ENCODE measurements around the gene FSTL5.

The FSTL5 gene

DNA sequence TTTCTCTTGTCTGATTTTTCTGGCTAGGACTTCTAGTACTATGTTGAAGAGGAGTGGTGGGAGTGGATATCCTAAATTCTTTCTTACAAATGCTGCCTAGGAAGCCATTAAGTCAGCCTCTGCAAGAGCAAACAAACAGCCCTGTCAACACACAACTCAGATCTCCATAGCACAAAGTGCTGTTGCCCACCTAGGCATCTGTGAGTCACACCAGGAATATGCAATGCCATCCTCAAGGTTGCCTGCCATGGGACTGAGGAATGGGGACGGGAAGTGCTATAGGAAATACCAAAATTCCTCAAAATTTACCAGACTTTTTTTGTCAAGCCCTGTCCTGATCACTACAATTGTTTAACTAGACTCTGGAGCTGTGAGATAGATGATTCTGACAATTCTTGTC, 466.9 kb downstream of the FSTL5 start:
- no peak for DNase-seq

DNA sequence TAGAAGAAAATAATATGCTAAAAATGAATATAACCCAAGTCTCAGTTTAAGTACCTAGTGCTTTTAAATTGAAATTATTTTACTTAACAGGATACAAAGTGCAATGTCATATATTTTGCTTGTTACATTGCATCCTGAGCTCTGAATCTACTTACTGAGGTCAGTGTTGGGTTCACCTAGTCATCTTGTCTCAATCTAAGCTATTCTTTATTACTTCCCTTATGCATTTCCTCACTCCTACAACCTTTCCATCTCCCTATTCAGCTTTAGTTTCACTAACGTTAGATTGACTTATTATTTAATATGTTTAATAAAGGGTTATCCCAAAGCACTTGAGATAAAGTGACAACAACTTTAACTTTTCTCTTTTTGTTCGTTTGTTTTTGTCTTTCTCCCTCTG, 483.7 kb downstream of the FSTL5 start:
- DNase-seq, result no peak

DNA sequence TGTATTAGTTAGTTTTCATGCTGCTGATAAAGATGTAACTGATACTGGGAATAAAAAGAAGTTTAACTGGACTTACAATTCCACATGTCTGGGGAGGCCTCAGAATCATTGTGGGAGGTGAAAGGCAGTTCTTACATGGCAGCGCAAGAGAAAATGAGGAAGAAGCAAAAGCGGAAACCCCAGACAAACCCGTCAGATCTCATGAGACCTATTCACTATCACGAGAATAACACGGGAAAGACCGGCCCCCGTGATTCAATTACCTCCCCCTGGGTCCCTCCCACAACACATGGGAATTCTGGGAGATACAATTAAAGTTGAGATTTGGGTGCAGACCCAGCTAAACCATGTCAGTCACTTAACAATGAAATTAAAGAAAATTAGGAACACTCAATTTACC, 499.1 kb downstream of the FSTL5 start:
- DNase-seq, result no peak

DNA sequence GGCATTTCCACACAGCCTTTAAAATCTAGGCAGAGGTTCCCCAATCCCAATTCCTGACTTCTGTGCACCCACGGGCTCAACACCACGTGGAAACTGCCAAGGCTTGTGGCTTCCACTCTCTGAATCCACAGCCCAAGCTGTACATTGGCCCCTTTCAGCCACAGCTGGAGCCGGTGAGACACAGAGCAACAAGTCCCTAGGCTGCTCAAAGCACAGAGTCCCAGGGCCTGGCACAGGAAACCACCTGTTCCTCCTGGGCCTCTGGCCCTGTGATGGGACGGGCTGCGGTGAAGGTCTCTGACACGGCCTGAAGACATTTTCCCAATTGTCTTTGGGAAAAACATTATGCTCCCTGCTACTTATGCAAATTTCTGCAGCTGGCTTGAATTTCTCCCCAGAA, 500.0 kb downstream of the FSTL5 start:
- no peak for DNase-seq

DNA sequence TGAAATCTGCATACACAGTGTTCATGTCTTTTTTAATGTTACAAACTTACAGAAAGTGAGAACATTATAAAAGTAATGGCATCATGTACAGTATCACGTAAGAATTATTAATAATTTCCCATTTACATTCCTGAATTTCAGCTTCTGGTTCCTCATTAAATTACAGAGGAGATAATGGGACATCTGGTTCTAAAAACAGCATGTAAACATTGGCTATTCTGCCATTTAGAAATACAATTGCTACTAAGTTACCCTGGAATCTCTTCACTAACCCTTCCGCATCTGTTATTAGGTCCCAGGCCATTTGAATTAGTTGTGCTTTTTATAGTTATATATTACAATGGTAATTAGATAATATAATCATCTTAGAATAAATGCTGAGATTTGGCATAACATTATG, 505.1 kb downstream of the FSTL5 start:
- no peak for DNase-seq

- DNase-seq, result no peak
Measured at GRCh38 chr4:161657616-161658015, 506.2 kb downstream of the FSTL5 start.

GRCh38 chr4:161656594-161656993, 507.2 kb downstream of the FSTL5 start:
- DNase-seq, result no peak

GRCh38 chr4:161655148-161655547, 508.7 kb downstream of the FSTL5 start:
- DNase-seq, result no peak

DNA sequence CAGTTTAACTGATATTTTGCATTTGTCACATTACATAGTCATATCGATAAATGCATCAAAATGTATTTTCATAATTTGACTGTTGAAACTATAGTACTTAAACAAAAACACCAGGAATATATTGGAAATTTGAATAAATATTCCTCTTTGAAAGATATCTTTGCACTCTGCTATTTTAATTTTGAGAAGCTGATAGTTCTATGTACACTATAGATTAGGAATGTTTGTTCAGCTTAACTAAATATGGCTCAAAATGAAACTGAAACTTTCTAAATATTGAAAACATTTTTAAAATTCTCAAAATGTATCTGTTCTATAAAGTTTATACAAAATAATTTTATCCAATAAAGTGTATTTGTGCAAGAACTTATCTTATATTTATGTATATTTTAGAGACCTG, 510.1 kb downstream of the FSTL5 start:
- no peak for DNase-seq

- no peak for DNase-seq
Measured at GRCh38 chr4:161651586-161651985, 512.2 kb downstream of the FSTL5 start.

DNA sequence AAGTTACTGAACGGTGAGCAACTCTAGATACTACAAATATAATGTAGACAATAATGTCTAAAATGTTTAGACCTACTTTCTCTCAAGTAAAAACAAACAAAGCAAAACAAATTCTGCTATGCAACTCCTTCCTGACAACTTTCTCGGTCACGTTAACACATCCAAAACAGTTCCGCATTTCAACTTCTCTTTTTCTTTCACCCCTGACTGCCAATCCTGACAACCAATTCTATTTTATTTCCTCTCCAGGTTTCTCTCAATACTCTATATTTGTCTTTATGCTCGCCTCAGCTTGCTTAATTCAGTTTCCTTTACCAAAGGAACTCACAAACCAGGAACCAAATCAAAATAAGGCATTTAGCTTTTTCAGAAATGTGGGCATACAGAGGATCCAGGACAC, 513.0 kb downstream of the FSTL5 start:
- no peak for DNase-seq

DNA sequence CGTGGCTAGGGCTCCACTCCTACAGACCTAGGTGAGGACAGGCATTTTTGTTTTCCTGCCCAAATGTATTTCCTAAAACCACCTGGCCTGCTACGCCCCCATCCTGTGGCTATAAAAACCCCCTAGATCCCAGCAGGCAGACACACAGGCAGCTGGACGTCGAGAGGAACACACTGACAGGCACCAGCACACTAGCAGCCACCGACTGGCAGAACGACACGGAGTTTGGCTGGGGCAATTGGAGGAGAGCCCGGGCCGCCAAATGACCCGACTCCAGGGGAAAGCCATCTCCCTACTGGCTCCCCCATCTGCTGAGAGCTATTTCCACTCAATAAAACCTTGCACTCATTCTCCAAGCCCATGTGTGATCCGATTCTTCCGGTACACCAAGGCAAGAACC, 516.0 kb downstream of the FSTL5 start:
- no peak for DNase-seq

- DNase-seq, result no peak
Measured at GRCh38 chr4:161642708-161643107, 521.1 kb downstream of the FSTL5 start.

- DNase-seq, result no peak
Measured at GRCh38 chr4:161629694-161630441, 533.9 kb downstream of the FSTL5 start.

DNA sequence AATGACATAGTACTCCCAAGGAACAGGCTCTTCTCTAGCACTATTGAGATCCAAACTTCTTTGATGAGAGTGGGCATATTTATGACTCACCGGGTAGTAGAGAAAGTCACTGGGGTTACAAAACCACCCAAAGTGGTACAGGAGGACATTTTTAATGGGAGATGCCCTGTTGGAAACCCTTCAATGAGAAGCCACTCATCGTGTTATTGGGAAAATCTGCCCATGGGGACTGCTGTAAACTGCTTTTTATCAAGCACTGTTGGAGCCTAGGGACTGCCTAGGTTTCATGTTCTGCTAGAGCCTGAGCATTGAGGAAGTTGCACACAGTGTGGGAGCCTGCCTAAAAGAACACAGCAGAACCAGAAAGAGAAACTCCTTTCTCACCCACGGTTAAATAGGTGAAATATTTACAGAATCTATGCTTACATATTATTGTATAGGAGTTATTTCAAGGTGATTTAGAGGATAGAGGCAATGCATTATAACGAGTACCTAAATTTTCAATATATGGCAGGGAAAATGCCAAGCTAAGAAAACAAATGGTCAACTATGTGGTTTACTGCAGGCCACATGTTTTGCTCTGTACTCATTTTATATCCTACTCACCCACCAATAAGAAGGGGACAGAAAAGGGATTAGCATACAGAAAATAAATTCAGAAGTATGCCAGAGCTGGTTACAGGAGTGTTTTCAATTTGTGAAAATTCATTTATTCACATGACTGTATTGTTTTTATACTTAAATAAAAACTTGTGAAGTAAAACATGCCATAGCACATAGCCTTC, 559.1 kb downstream of the FSTL5 start:
- no peak for DNase-seq

- no peak for DNase-seq
Measured at GRCh38 chr4:161601011-161601410, 562.8 kb downstream of the FSTL5 start.

DNA sequence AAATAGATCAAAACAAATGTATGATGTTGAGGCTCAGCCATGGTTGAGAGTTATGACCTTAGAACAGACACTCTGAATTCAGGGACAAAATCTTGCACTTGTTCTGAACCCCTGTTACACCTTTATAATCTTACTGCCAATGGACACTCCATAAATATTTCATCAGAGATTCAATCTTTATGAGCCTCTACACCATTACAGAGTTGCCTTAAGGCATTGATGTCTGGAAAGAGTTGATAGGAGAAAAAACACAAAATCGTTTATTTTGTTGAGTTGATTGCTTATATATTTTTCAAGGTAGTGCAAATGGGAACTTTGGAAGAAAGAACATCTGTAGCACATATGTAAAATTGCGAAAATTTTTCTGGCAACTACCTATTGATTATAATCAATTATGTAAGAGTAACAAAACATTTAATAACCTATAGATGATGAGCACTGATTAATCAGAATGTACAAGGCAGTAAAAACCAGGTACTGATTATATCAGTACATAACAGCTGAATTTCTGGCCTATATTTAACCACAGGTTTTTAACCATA, 568.5 kb downstream of the FSTL5 start:
- no peak for DNase-seq

DNA sequence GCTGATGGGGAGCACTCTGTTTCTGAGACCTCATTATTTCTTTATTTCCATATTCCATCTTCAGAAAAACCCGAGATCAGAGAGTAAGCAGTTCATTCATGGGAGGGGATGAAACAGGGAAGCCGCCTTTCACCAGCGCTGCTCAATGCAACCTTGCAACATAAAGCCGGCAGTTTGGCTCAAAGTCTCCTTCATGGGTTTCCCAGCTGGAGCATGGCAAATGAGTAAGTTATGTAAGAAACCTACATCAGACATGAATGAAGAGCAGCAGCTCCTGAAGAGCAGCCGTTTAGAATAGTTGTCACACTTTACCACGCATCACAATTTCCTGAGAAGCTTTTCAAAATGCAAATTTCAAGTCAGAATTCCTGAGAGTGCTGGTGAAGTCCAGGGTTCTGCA, 578.8 kb downstream of the FSTL5 start:
- DNase-seq, result no peak

GRCh38 chr4:161583549-161583948, 580.3 kb downstream of the FSTL5 start:
- no peak for DNase-seq

- DNase-seq, result no peak
Measured at GRCh38 chr4:161581262-161582230, 582.3 kb downstream of the FSTL5 start.

- DNase-seq, result no peak
Measured at GRCh38 chr4:161577579-161578301, 586.1 kb downstream of the FSTL5 start.

DNA sequence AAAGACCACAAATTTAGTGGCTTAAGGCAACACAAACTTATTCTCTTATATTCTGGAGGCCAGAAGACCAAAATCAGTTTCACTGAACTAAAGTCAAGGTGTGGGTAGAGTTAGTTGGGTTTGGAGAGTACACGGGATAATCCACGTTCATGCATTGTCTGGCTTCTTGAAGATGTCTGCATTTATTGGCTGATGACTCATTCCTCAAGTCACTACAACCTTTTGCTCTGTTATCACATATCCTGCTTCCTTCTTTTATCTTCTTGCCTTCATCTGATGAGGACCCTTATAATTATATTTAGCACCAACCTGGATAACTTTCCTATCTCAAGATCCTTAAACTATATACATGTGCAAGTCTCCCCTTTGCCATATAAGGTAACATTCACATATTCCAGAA, 590.0 kb downstream of the FSTL5 start:
- no peak for DNase-seq

Data from NCI-H524 treated with DMSO at 0.1 percent for 48 hours (cell line).